HEK293 (cell line): ENCODE measurements around the gene C2orf81.

Experiments used
- ATF2 ChIP-seq: fragments of 450-650 bp; formaldehyde crosslinking; IDR thresholded peaks from 2 replicates; pipeline ENCODE4 v1.5.1; 2016; ENCODE audit warnings: missing biosample characterization, missing genetic modification characterization, low read depth
- CTCF ChIP-seq: fragments of 450-650 bp; formaldehyde crosslinking; IDR thresholded peaks from 2 replicates; pipeline ENCODE4 v1.5.1; 2016; ENCODE audit warnings: missing biosample characterization, missing genetic modification characterization
- EGR2 ChIP-seq: fragments of 450-650 bp; formaldehyde crosslinking; IDR thresholded peaks from 2 replicates; pipeline ENCODE4 v1.5.1; 2016; ENCODE audit warnings: low read depth, missing biosample characterization, missing genetic modification characterization
- ELK4 ChIP-seq: IDR thresholded peaks from 2 replicates; pipeline ENCODE4 v1.6.1; 2011; ENCODE audit warnings: mild to moderate bottlenecking, low read depth, low read length, borderline replicate concordance
- GLI4 ChIP-seq: fragments of 450-650 bp; formaldehyde crosslinking; IDR thresholded peaks from 2 replicates; pipeline ENCODE4 v1.5.1; 2016; ENCODE audit warnings: missing biosample characterization, missing genetic modification characterization
- SCRT2 ChIP-seq: fragments of 450-650 bp; formaldehyde crosslinking; IDR thresholded peaks from 2 replicates; pipeline ENCODE4 v1.5.1; 2016; ENCODE audit warnings: missing biosample characterization, missing genetic modification characterization
- SP3 ChIP-seq: fragments of 450-650 bp; formaldehyde crosslinking; IDR thresholded peaks from 2 replicates; pipeline ENCODE4 v1.5.1; 2016; ENCODE audit warnings: missing biosample characterization, missing genetic modification characterization
- ZFHX2 ChIP-seq: fragments of 450-650 bp; formaldehyde crosslinking; conservative IDR thresholded peaks from 2 replicates; pipeline ENCODE4 v1.5.1; 2016; ENCODE audit warnings: missing biosample characterization, missing genetic modification characterization
- ZNF133 ChIP-seq: fragments of 450-650 bp; formaldehyde crosslinking; IDR thresholded peaks from 2 replicates; pipeline ENCODE4 v1.5.1; 2016; ENCODE audit warnings: missing biosample characterization, missing genetic modification characterization
- ZNF148 ChIP-seq: fragments of 450-650 bp; formaldehyde crosslinking; IDR thresholded peaks from 2 replicates; pipeline ENCODE4 v1.5.0; 2017; ENCODE audit warnings: missing biosample characterization, missing genetic modification characterization, borderline replicate concordance
- ZNF155 ChIP-seq: fragments of 450-650 bp; formaldehyde crosslinking; IDR thresholded peaks from 2 replicates; pipeline ENCODE4 v1.5.1; 2016; ENCODE audit warnings: missing biosample characterization, missing genetic modification characterization
- ZNF16 ChIP-seq: fragments of 450-650 bp; formaldehyde crosslinking; IDR thresholded peaks from 2 replicates; pipeline ENCODE4 v1.5.1; 2016; ENCODE audit warnings: low read depth, missing biosample characterization, missing genetic modification characterization
- ZNF394 ChIP-seq: fragments of 450-650 bp; formaldehyde crosslinking; IDR thresholded peaks from 2 replicates; pipeline ENCODE4 v1.5.1; 2016; ENCODE audit warnings: missing biosample characterization, missing genetic modification characterization, mild to moderate bottlenecking, moderate library complexity, borderline replicate concordance
- ZNF404 ChIP-seq: fragments of 450-650 bp; formaldehyde crosslinking; IDR thresholded peaks from 2 replicates; pipeline ENCODE4 v1.5.1; 2017; ENCODE audit warnings: missing biosample characterization, missing genetic modification characterization
- ZNF423 ChIP-seq: fragments of 450-650 bp; formaldehyde crosslinking; IDR thresholded peaks from 2 replicates; pipeline ENCODE4 v1.5.1; 2016; ENCODE audit warnings: missing biosample characterization, missing genetic modification characterization
- ZNF433 ChIP-seq: fragments of 450-650 bp; formaldehyde crosslinking; IDR thresholded peaks from 2 replicates; pipeline ENCODE4 v1.5.1; 2016; ENCODE audit warnings: missing biosample characterization, missing genetic modification characterization, low read depth
- ZNF449 ChIP-seq: fragments of 450-650 bp; formaldehyde crosslinking; IDR thresholded peaks from 2 replicates; pipeline ENCODE4 v1.5.1; 2017; ENCODE audit warnings: missing biosample characterization, mild to moderate bottlenecking, missing genetic modification characterization, moderate library complexity
- ZNF514 ChIP-seq: fragments of 450-650 bp; formaldehyde crosslinking; IDR thresholded peaks from 2 replicates; pipeline ENCODE4 v1.5.1; 2016; ENCODE audit warnings: missing biosample characterization, missing genetic modification characterization
- ZNF560 ChIP-seq: fragments of 450-650 bp; formaldehyde crosslinking; IDR thresholded peaks from 2 replicates; pipeline ENCODE4 v1.5.1; 2017; ENCODE audit warnings: missing biosample characterization, missing genetic modification characterization, borderline replicate concordance
- ZNF585B ChIP-seq: fragments of 450-650 bp; formaldehyde crosslinking; IDR thresholded peaks from 2 replicates; pipeline ENCODE4 v1.5.1; 2016; ENCODE audit warnings: missing biosample characterization, missing genetic modification characterization
- ZNF600 ChIP-seq: fragments of 450-650 bp; formaldehyde crosslinking; IDR thresholded peaks from 2 replicates; pipeline ENCODE4 v1.5.1; 2016; ENCODE audit warnings: missing biosample characterization, missing genetic modification characterization
- ZNF621 ChIP-seq: fragments of 450-650 bp; formaldehyde crosslinking; IDR thresholded peaks from 2 replicates; pipeline ENCODE4 v1.5.1; 2017; ENCODE audit warnings: missing biosample characterization, missing genetic modification characterization
- ZNF660 ChIP-seq: fragments of 450-650 bp; IDR thresholded peaks from 2 replicates; pipeline ENCODE4 v1.5.1; 2018; ENCODE audit warnings: missing biosample characterization, mild to moderate bottlenecking, missing genetic modification characterization
- ZNF692 ChIP-seq: fragments of 450-650 bp; formaldehyde crosslinking; IDR thresholded peaks from 2 replicates; pipeline ENCODE4 v1.5.1; 2016; ENCODE audit warnings: missing biosample characterization, missing genetic modification characterization
- ZNF747 ChIP-seq: fragments of 450-650 bp; formaldehyde crosslinking; IDR thresholded peaks from 2 replicates; pipeline ENCODE4 v1.5.1; 2016; ENCODE audit warnings: missing biosample characterization, missing genetic modification characterization
- ZNF768 ChIP-seq: fragments of 450-650 bp; formaldehyde crosslinking; IDR thresholded peaks from 2 replicates; pipeline ENCODE4 v1.5.1; 2018; ENCODE audit warnings: missing biosample characterization, mild to moderate bottlenecking, missing genetic modification characterization
- ZNF777 ChIP-seq: fragments of 450-650 bp; formaldehyde crosslinking; IDR thresholded peaks from 2 replicates; pipeline ENCODE4 v1.5.1; 2017; ENCODE audit warnings: missing biosample characterization, missing genetic modification characterization, borderline replicate concordance
- ZNF843 ChIP-seq: fragments of 450-650 bp; formaldehyde crosslinking; IDR thresholded peaks from 2 replicates; pipeline ENCODE4 v1.5.1; 2016; ENCODE audit warnings: missing biosample characterization, missing genetic modification characterization

Gene C2orf81

GRCh38 chr2:74457549-74458131 is 36.2 kb upstream of the C2orf81 start (continued):
- TF ChIP-seq ZNF394 (tag by site-specific recombination): 0 out of 2 replicates have a peak, but pooled peaks have one; percentile 9
- TF ChIP-seq ZNF155 (tag by site-specific recombination): no peak
- TF ChIP-seq ZNF404 (tag by site-specific recombination): no peak
- TF ChIP-seq EGR2 (tag by site-specific recombination): peak; percentile 30
- no peak for TF ChIP-seq ZNF148 (tag by site-specific recombination)
- TF ChIP-seq ZNF660 (tag by site-specific recombination): no peak
- no peak for TF ChIP-seq ZNF843
- TF ChIP-seq ZNF621 (tag by site-specific recombination): no peak
- no peak for TF ChIP-seq ELK4
- no peak for TF ChIP-seq ZNF747
- TF ChIP-seq ZNF560 (tag by site-specific recombination): no peak
- TF ChIP-seq ZNF777 (tag by site-specific recombination): no peak
- no peak for TF ChIP-seq ZNF433
- no peak for TF ChIP-seq ZNF768 (tag by site-specific recombination)
- peak; percentile 75 for TF ChIP-seq ZNF600 (tag by site-specific recombination)
- TF ChIP-seq ZNF423 (tag by site-specific recombination): 0 out of 2 replicates have a peak, but pooled peaks have one; percentile 49
- TF ChIP-seq ZNF514: no peak
- peak; percentile 36 for TF ChIP-seq SP3 (tag by site-specific recombination)
- TF ChIP-seq ZNF449 (tag by site-specific recombination): no peak
- no peak for TF ChIP-seq ZNF16
- no peak for TF ChIP-seq ZNF585B
- TF ChIP-seq ZNF692: peak; percentile 55; the same call in 1 of the 2 replicates
- TF ChIP-seq CTCF: no peak
- no peak for TF ChIP-seq GLI4
- no peak for TF ChIP-seq ZNF133 (tag by site-specific recombination)
- peak; percentile 80 for TF ChIP-seq ZFHX2 (tag by site-specific recombination)
- TF ChIP-seq ATF2: no peak
- TF ChIP-seq SCRT2 (tag by site-specific recombination): no peak
